Activated B cell treated with CpG ODN at 0.5 μM for 24 hours (primary cell): ENCODE measurements around the gene TRAF6. TPM values are rescaled to one million over a fixed set of nuclear protein-coding genes. Genes with fewer than 3 reads are reported as not detected.
A peak's percentile ranks its signal among the peaks of the same experiment; 100 is the strongest.

ENCODE experiments used
- ATAC-seq: fragments of 200-7000 bp; cut with Tn5 transposase; one replicate; pipeline ENCODE4 v1.10.0; 2021; ENCODE audit warnings: low read depth, mild to moderate bottlenecking, moderate library complexity
- CTCF ChIA-PET: fragments of 350-600 bp; sonication (Branson Sonifier 250); formaldehyde crosslinking; loops from one replicate; lab custom pipeline; 2021; ENCODE audit warnings: antibody characterized with exemption; lab: Charles Lee
- POLR2A ChIA-PET: fragments of 350-600 bp; sonication (Branson Sonifier 250); formaldehyde crosslinking; loops from one replicate; lab custom pipeline; 2021; ENCODE audit warnings: antibody characterized with exemption; lab: Charles Lee
- DNase-seq: peaks from one replicate; pipeline ENCODE4 v3.0.0; 2022
- H3K27ac Mint-ChIP-seq: one replicate; pipeline ENCODE4 v1.8.0; 2020; ENCODE audit warnings: mixed read lengths
- H3K27me3 Mint-ChIP-seq: one replicate; pipeline ENCODE4 v1.8.0; 2021; ENCODE audit warnings: mixed read lengths
- H3K36me3 Mint-ChIP-seq: one replicate; pipeline ENCODE4 v1.8.0; 2021; ENCODE audit warnings: low read depth, mixed read lengths
- H3K4me1 Mint-ChIP-seq: one replicate; pipeline ENCODE4 v1.8.0; 2021; ENCODE audit warnings: mixed read lengths
- H3K4me3 Mint-ChIP-seq: one replicate; pipeline ENCODE4 v1.8.0; 2020; ENCODE audit warnings: mild to moderate bottlenecking, mixed read lengths
- H3K9me3 Mint-ChIP-seq: one replicate; pipeline ENCODE4 v1.8.0; 2020; ENCODE audit warnings: mixed read lengths
- CTCF ChIP-seq: fragments of 200-600 bp; IDR thresholded peaks from one replicate; pipeline ENCODE4 v1.8.0; 2022; ENCODE audit warnings: antibody characterized with exemption, mild to moderate bottlenecking
- intact Hi-C: fragments of 100-400 bp; cut with micrococcal nuclease; formaldehyde crosslinking; loops from one replicate; pipeline ENCODE4 v1.15.1; 2024
- total RNA-seq: library from RNA; stranded (reverse); gene quantifications from 2 replicates; pipeline ENCODE4 v1.2.3, GENCODE V29; 2022

Gene TRAF6
- total RNA-seq, 1 donor from 2014 or later = 19.3 TPM

GRCh38 chr11:36507824-36508489 lies 2.1 kb downstream of the TRAF6 start:
- TF ChIP-seq CTCF = no peak
- Mint-ChIP-seq H3K4me1 (peaks cover 19% of the 10 kb centered on the region), H3K4me3 (peak overlapping the region; percentile 97), H3K9me3 (no peaks in the 10 kb centered on the region), H3K27ac (peak overlapping the region; percentile 91), H3K27me3 (no peaks in the 10 kb centered on the region), H3K36me3 (peaks cover 35% of the 10 kb centered on the region)
- no peak for DNase-seq
- ChIA-PET POLR2A (no interaction called here), CTCF (interaction anchor here (2.5 to 3.6 kb wide), 3 partner anchors 15 to 216 kb away, joined by 9 to 22 read pairs (median 19); no protein-coding TSS in a partner anchor)
- ATAC-seq = no peak
- intact Hi-C loops = no loop called here

- H3K4me3 Mint-ChIP-seq = no peak overlapping the region
- H3K27me3 Mint-ChIP-seq = no peaks in the 10 kb centered on the region
- intact Hi-C loops = no loop called here
- POLR2A ChIA-PET = no interaction called here
- H3K27ac Mint-ChIP-seq = no peak overlapping the region
- H3K4me1 Mint-ChIP-seq = peaks cover 5% of the 10 kb centered on the region
- TF ChIP-seq CTCF = no peak
- peaks cover 62% of the 10 kb centered on the region for H3K36me3 Mint-ChIP-seq
- DNase-seq (no peak), ATAC-seq (no peak)
- no peaks in the 10 kb centered on the region for H3K9me3 Mint-ChIP-seq
- CTCF ChIA-PET = interaction anchor here (0.7 to 3.5 kb wide), 6 partner anchors 9 to 209 kb away, joined by 3 to 29 read pairs (median 4); partner anchors contain the start of gene TRAF6
These were observed 8.8 kb downstream of the TRAF6 start for GRCh38 chr11:36501236-36501635.

GRCh38 chr11:36500315-36500721 lies 9.8 kb downstream of the TRAF6 start:
- intact Hi-C loops = no loop called here
- Mint-ChIP-seq H3K9me3 (no peaks in the 10 kb centered on the region), H3K4me1 (peaks cover 5% of the 10 kb centered on the region), H3K36me3 (peaks cover 59% of the 10 kb centered on the region), H3K27ac (no peak overlapping the region), H3K27me3 (no peaks in the 10 kb centered on the region), H3K4me3 (no peak overlapping the region)
- TF ChIP-seq CTCF = no peak
- DNase-seq (no peak), ATAC-seq (no peak)
- POLR2A ChIA-PET = no interaction called here
- CTCF ChIA-PET = no interaction called here

- POLR2A ChIA-PET = no interaction called here
- ATAC-seq (no peak), DNase-seq (no peak)
- Mint-ChIP-seq H3K27me3 (no peaks in the 10 kb centered on the region), H3K4me3 (no peak overlapping the region), H3K4me1 (peaks cover 5% of the 10 kb centered on the region), H3K36me3 (peaks cover 61% of the 10 kb centered on the region), H3K9me3 (no peaks in the 10 kb centered on the region), H3K27ac (no peak overlapping the region)
- TF ChIP-seq CTCF = no peak
- intact Hi-C loops = no loop called here
- CTCF ChIA-PET = no interaction called here
These were observed 10.8 kb downstream of the TRAF6 start for GRCh38 chr11:36499315-36499714.

GRCh38 chr11:36498721-36499120 lies 11.4 kb downstream of the TRAF6 start:
- CTCF ChIA-PET = no interaction called here
- intact Hi-C loops = no loop called here
- TF ChIP-seq CTCF = no peak

More at GRCh38 chr11:36498721-36499120, 11.4 kb downstream of the TRAF6 start:
- POLR2A ChIA-PET = no interaction called here
- H3K4me3 Mint-ChIP-seq = no peak overlapping the region
- DNase-seq = no peak
- H3K4me1 Mint-ChIP-seq = peaks cover 5% of the 10 kb centered on the region
- H3K27ac Mint-ChIP-seq = no peak overlapping the region
- H3K27me3 Mint-ChIP-seq = no peaks in the 10 kb centered on the region
- H3K9me3 Mint-ChIP-seq = no peaks in the 10 kb centered on the region
- H3K36me3 Mint-ChIP-seq = peaks cover 61% of the 10 kb centered on the region
- ATAC-seq = no peak
